GM12874 (cell line): Measurements from ENCODE around the gene SAE1.

Experiments used
- TF ChIP-seq, protein P1 (sequence below): IDR thresholded peaks from 2 replicates; pipeline ENCODE4 v1.5.1; 2011; ENCODE audit warnings: low read depth, mild to moderate bottlenecking, control low read depth, low read length, moderate library complexity; ENCODE audit not compliant: insufficient read depth

SAE1 gene

GRCh38 chr19:47130589-47131227, at the start of gene SAE1:
TSS of gene SAE1 (plus strand) at chr19:47130835. CDS start at chr19:47130931, 96 bp downstream.
- TF ChIP-seq, protein P1, sequence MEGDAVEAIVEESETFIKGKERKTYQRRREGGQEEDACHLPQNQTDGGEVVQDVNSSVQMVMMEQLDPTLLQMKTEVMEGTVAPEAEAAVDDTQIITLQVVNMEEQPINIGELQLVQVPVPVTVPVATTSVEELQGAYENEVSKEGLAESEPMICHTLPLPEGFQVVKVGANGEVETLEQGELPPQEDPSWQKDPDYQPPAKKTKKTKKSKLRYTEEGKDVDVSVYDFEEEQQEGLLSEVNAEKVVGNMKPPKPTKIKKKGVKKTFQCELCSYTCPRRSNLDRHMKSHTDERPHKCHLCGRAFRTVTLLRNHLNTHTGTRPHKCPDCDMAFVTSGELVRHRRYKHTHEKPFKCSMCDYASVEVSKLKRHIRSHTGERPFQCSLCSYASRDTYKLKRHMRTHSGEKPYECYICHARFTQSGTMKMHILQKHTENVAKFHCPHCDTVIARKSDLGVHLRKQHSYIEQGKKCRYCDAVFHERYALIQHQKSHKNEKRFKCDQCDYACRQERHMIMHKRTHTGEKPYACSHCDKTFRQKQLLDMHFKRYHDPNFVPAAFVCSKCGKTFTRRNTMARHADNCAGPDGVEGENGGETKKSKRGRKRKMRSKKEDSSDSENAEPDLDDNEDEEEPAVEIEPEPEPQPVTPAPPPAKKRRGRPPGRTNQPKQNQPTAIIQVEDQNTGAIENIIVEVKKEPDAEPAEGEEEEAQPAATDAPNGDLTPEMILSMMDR: peak; percentile 73

DNA sequence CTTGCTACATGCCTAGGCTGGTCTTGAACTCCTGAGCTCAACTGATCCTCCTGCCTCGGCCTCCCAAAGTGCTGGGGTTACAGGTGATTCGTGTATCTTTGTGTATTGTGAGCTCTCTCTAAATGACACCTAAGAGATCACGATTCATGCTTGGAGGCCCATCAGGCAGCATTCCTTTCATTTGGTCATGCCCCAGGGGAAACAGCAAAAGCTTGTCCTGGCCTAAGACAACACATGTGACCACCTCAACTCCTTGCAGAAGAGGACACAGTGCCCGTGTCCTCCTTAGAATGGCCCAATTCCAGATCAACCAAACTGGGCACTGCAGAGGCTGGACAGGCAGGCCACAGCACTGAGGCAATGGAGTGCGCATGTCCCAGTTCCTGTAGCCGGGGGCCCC, 49.5 kb upstream of the SAE1 start:
- TF ChIP-seq, protein P1: no peak

GRCh38 chr19:47082493-47082892, 48.1 kb upstream of the SAE1 start:
- TF ChIP-seq, protein P1: no peak

- TF ChIP-seq, protein P1: no peak
Measured at GRCh38 chr19:47084879-47085439, 45.7 kb upstream of the SAE1 start.

DNA sequence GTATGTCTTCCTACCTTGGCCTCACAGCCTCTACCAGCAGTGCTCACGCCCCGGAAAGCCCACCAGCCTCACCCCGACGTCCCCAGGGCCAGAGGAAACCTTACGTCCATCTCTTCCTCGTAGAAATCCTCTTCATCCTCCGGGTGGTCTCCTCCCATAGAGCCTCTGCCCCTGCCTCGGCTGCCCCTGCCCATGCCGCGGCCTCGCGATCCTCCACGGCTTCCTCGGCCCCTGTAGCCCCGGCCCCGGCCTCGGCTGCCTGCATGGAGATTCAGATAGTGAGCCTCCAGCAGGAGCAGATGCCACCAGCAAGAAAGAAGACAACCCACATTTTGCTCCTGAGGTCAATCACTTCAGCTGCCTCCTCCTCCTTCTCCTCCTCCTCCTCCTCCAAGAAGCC, 44.4 kb upstream of the SAE1 start:
- TF ChIP-seq, protein P1: no peak

GRCh38 chr19:47089767-47090350, 40.8 kb upstream of the SAE1 start:
- TF ChIP-seq, protein P1: no peak

DNA sequence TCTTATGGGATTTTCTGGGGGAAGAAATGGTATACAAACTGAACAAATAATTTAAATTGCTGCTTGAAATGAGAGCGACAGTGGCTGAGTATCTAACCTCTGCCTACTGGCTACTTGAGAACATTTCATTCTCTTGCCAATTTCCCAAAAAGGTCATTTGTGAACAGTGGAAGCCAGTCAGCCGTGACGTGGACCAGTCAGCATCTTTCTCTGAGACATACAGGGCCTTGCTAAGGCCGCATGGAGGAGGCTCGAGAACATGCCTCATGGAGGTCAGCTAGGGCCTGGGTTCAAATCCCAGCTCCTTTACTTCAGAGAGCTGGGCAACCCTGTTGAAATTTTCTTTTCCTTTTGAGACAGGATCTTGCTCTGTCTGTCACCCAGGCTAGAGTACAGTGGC, 37.4 kb upstream of the SAE1 start:
- TF ChIP-seq, protein P1: no peak
